Activated CD4-positive, alpha-beta T cell treated with anti-CD3 and anti-CD28 coated beads, Interleukin-2, Interleukin-6, amounts not matched to agents 100 ng/mL and 50 ng/mL, durations not matched to agents 16 hours and 8 hours (primary cell): Measurements from ENCODE around the gene PLEKHM3.
"Not testable (repeated sequence)": the region's sequence is repeated elsewhere in the genome, so short reads cannot be mapped to it uniquely, and the experiment has no call there.

Source experiments
- DNase-seq: peaks from one replicate; pipeline ENCODE4 v3.0.0-alpha.2; 2020

Gene PLEKHM3

GRCh38 chr2:207813942-207814341 lies 211.4 kb downstream of the PLEKHM3 start:
- no peak for DNase-seq

- no peak for DNase-seq
Observed at GRCh38 chr2:207813221-207813916, 212.0 kb downstream of the PLEKHM3 start.

GRCh38 chr2:207812726-207813080 lies 212.6 kb downstream of the PLEKHM3 start:
- no peak for DNase-seq

DNA sequence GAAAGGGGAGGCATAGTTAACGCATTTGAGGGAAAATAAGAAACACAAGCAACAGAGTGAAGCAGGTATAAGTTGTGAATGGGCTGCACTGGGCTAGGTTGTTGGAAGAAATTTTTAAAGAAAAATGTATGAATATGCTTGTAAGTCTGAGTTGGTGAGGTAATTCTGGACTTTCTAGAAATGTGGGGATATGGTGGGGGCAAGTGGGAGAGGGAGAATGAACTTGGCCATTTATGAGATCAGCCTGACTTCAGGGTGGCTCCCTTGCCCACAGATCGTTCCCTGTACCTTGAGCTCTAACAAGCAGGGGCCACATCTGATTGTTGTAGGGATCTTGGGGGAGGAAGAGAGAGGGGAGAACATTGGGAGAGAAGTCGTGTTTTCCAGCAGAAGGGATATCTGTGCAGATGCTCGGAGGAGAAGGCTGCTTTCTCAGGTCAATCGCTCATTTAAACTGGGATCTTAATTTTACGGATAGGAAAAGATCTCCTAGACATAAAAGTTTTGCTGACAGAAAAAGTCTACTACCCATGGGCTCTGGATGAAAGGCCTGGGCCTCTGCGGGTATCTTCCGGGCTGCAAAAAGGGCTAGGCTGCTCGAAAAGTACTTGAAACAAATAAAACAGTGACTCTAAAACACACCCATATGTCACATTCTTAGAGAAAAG lies 213.1 kb downstream of the PLEKHM3 start:
- DNase-seq = no peak

DNA sequence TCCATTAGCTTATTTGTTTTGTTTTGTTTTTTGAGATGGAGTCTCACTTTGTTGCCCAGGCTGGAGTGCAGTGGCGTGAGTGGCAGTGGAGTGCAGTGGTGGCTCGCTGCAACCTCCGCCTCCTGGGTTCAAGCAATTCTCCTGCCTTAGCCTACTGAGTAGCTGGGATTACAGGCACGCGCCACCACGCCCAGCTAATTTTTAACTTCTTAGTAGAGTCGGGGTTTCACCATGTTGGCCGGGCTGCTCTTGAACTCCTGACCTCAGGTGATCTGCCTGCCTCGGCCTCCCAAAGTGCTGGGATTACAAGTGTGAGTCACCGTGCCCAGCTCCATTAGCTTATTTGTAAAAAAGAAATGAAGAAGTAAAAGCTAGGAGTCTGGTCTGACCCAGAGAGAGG lies 213.7 kb downstream of the PLEKHM3 start:
- not testable (repeated sequence) for DNase-seq

- no peak for DNase-seq
Observed at GRCh38 chr2:207810200-207810788, 215.0 kb downstream of the PLEKHM3 start.

GRCh38 chr2:207808119-207808518 lies 217.2 kb downstream of the PLEKHM3 start:
- DNase-seq = no peak

DNA sequence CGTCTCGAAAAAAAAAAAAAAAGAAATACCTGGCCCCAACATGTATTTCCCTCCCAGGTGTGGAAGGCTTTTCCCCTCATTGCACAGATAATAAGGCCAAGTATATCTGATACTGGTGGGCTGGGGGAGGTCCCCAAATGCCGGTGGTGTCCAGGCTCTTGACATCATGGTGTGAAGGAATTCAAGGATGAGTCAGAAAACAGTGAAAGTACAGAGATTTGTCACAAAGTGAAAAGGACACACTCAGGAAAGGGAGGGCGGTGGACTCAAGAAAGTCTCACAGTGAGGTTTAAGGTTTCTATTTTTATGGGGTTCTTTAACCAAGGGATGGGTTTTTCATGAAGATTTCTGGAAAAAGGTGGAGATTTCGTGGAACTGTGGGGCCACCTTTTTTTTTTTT lies 217.8 kb downstream of the PLEKHM3 start:
- peak; percentile 49 for DNase-seq

GRCh38 chr2:207805566-207806226 lies 219.6 kb downstream of the PLEKHM3 start:
- no peak for DNase-seq

GRCh38 chr2:207802650-207803049 lies 222.7 kb downstream of the PLEKHM3 start:
- DNase-seq = no peak

GRCh38 chr2:207801259-207801658 lies 224.1 kb downstream of the PLEKHM3 start:
- DNase-seq = no peak

DNA sequence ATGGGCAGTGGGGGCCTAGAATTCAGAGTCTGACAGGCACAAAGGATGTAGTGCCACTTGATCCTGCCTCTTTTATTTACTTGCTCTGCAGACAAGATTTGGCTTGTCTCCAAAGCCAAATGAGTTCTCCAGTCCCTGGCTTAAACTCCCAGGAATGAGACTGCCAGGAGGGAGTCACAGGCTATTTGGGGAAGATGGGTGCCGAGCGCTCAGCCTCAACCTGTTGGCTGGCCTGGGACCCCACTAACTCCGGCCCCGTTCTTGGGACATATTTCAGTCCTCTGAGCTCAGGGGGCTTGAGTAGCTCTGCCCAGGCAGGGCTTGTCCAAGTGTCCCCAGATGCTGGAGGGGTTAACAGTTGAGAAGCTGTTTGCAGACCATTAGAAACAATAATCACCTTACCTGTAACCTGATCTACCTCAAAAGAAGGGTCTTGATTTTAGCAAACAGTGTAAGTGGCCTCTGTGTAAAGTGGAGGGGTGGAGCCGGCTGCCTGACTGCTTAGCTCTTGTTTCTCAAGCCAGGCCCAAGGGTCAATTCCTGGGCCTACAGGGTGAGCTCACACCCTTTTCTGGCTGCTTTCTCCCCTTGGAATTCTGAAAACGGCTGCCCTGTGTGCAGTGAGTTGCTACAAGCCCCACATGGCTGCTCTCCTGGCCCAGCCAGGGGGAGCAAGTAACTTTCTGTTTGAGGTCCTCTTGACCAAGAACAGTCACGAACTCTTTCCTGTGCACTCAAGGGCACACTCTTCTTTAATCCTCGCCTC lies 228.6 kb downstream of the PLEKHM3 start:
- DNase-seq = no peak

- DNase-seq = no peak
Observed at GRCh38 chr2:207792244-207792785, 233.0 kb downstream of the PLEKHM3 start.

DNA sequence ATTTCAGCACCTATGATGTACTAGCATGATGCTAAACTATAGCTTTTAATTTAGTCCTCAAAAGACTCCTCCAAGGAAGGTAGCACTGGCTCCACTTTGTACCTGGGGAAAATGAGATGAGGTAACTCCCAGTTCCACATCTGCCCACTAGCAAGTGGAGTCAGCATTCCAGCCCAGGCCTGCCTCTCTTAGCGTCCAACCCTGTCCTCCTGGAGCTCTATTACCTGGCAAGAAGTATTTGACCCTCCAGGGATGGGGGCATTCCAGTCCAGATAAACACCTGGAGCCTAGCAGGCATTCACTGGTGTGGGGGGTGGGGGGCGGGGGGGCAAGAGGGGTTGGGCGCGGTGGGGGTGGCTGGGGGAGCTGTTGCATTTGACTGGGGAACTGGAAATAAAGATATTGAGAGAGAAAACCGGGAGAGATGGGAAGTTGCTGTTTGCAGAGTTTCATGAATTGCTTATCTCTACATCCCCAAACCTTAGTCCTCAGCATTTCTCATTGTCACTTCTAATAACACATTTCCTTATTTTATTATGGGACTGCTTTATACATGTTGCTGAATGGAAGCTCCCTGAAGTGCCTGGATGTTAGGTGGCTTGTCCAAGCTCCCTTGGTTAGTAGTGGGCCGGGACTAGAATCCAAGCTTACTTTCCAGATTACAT lies 233.6 kb downstream of the PLEKHM3 start:
- DNase-seq = no peak

DNA sequence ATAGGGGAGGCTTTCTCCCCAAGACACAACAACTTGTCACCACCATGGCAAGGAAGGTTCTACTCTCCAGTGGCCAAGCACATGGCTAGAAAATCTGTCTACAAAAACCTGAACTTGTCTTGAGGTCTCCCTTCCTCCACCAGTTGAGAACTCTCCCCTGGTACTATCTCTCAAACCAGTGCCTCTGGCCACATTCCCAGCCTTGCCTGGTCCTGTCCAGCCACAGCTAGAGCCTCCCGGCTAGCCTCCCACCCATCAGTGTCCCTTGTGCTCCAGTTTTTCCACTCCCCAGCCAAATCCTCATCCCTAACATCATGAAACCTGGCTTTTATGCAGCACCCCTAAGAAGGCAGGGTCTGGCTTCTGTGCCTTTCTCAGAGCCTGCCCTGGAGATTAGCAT lies 234.4 kb downstream of the PLEKHM3 start:
- DNase-seq = no peak

- DNase-seq = no peak
Observed at GRCh38 chr2:207787800-207788199, 237.5 kb downstream of the PLEKHM3 start.

DNA sequence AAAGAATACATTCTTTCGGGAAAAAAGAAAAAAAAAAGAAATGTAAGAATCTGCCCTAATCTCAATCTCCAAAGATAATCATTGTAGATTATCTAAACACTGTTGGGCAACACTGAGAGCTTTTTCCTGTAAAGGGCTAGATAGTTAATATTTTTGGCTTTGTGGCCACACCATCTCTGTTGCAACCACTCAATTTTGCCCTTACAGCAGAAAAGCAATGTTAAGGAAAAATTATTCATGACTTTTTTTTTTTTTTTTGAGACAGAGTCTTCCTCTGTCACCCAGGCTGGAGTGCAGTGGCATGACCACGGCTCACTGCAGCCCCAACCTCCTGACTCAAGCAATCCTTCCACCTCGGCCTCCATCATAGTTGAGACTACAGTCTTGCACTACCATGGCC lies 238.3 kb downstream of the PLEKHM3 start:
- no peak for DNase-seq

GRCh38 chr2:207784898-207785297 lies 240.4 kb downstream of the PLEKHM3 start:
- no peak for DNase-seq

GRCh38 chr2:207783514-207783913 lies 241.8 kb downstream of the PLEKHM3 start:
- no peak for DNase-seq

DNA sequence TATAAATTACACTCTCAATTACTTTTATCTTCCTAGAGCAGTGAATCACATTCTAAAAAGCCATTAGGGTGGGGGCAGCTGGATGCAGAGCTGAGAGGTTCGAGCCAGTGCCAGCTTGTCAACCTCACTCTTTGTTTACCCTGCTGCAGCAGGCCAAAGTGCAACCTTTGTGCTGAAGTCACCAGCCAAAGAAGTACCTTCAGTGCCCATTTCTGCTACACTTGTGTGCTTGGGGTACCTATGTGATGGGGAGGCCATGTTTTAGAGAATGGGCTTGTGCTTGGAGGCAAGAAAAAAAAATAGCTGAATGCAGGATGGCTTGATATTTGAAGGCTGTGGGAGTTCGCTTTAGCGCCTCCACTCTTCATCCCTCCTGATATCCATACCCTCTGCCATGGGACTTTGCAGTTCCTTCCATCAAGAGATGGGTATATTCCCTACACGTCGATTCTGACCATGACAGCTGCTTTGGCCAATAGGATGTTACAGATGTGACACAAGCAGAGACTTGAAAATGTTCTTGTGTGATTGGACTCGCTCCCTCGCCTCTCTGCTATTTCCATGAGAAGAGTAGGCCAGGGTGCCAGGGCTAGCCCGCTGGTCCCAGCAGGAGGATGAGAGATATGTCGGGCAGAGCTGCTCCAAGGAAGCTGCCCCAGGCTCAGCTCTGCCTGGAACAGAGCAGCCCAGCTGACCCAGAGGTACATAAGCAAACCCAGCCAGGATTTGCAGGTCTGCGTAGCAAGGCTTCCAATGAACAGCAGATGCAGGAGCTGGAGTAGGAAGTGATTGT lies 242.9 kb downstream of the PLEKHM3 start:
- no peak for DNase-seq

DNA sequence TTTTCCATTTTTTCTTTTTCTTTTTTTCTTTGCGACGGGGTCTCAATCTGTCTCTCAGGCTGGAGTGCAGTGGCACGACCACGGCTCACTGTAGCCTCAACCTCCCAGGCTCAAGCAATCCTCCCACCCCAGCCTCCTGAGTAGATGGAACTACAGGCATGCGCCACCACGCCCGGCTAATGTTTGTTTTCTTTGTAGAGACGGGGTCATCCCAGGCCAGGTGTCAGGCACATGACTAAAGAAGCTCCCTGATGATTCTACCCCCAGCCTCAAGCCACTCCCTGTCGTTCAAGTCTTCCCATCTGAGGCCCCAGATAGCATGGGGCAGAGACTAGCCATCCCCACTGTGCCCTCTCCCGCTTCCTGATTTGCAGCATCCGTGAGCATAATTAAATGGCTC lies 245.8 kb downstream of the PLEKHM3 start:
- no peak for DNase-seq
